ENCODE data around the gene C2orf69.

The C2orf69 gene

DNA sequence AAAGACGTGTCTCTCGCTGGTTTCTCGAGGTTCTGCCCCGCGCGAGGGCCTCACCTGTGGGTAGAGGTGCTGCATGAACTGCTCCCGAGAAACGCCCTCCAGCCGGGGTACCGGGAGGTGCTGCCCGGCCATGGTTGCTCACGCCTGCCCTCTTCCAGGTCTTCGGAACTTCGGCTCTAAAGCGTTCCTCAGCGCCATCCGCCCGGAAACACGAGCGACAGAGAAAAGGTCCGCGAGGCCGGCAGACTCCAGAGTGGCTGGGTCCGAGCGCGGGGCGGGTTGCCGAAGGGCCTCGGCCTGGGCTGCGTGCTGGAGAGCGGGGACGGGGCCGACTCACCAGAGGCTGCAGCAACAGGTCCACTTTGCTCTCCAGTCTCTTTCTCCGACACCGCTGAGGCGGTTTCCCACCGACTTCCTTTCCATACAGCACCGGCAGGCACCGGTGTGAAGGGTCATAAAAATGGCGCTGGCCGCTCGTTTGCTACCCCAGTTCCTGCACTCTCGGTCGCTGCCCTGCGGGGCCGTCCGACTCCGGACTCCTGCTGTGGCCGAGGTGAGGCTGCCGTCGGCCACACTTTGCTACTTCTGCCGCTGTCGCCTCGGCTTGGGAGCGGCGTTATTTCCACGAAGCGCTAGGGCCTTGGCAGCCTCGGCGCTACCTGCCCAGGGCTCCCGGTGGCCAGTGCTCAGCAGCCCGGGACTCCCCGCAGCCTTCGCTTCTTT lies 44.4 kb downstream of the C2orf69 start, which contains the start of the genes MAIP1 and TYW5:
Gene MAIP1, plus strand, starts transcription at position 244 of the 723 bp plus-strand sequence. Its CDS starts 217 bp downstream, at position 461.
Gene TYW5, minus strand, starts transcription at position 153 of the 723 bp plus-strand sequence. Its CDS starts 21 bp downstream, at position 132.
- TF ChIP-seq, protein P1, sequence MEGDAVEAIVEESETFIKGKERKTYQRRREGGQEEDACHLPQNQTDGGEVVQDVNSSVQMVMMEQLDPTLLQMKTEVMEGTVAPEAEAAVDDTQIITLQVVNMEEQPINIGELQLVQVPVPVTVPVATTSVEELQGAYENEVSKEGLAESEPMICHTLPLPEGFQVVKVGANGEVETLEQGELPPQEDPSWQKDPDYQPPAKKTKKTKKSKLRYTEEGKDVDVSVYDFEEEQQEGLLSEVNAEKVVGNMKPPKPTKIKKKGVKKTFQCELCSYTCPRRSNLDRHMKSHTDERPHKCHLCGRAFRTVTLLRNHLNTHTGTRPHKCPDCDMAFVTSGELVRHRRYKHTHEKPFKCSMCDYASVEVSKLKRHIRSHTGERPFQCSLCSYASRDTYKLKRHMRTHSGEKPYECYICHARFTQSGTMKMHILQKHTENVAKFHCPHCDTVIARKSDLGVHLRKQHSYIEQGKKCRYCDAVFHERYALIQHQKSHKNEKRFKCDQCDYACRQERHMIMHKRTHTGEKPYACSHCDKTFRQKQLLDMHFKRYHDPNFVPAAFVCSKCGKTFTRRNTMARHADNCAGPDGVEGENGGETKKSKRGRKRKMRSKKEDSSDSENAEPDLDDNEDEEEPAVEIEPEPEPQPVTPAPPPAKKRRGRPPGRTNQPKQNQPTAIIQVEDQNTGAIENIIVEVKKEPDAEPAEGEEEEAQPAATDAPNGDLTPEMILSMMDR (IDR thresholded peaks at IDR 0.05), result no peak

DNA sequence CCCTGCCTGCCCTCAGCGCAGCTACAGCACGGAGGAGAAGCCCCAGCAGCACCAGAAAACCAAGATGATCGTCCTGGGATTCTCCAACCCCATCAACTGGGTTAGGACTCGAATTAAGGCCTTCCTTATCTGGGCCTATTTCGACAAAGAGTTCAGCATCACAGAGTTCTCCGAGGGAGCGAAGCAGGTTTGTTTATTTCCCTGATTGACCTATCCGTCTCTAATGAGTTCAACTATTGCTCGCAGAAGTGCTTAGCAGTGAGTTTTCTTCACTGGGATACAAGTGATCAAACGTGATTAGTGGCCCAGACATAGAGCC lies 44.9 kb downstream of the C2orf69 start:
- TF ChIP-seq, protein P1 (IDR thresholded peaks at IDR 0.05), result no peak

DNA sequence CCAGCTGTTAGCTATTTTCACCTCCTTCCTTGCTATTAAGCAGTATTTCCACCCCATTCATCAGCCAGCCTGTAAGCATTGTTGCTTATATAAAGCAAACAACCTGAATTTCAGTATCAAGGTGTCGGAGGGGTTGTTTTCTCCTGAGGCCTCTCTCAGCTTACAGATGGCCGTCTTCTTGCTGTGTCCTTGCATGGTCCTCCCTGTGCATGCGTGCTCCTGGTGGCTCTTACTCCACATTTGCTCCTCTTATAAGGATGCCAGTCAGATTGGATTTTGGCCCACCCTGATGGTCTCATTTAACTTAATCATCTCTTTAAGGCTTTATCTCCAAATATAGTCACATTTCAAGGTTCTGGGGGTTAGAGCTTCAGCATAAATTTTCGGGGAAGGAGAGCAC lies 46.9 kb downstream of the C2orf69 start:
- TF ChIP-seq, protein P1 (IDR thresholded peaks at IDR 0.05), result no peak

DNA sequence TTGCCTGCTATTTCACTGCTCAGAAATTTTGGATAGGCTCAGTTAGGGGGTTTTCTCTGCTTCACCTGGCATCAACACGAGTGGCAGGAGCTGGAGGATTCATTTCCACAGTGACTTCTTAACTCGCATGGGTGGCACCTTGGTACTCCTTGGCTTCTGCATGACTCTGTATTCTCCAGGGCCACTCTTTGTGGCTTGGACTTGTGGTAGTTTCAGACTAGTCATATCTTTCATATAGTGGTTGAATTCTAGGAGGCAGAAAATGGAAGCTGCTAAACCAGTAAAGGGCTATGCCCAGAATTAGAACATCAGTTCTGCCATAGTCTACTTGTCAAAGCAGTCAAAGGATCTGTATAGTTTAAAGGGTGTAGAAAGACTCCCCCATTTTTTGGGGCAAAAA lies 51.1 kb downstream of the C2orf69 start:
- TF ChIP-seq, protein P1 (IDR thresholded peaks at IDR 0.05), result no peak

DNA sequence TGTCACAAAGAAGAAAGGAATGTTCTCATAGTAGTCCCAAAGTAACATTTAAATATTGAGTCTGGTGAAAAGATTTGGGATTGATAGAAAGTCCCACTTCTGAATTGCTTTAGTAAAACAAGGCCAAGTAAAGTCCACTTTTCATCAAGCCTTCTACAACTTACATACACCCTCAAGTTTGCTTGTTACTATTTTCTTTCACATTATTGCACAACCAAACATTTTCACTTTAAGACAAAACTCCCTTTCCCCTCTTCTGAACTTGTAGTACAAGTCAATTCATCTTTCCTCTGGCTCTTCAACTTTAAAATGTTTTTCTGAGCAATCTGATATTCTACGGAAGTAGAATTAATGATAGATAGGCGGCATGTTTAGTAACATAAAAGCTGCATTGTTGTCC lies 55.3 kb downstream of the C2orf69 start:
- TF ChIP-seq, protein P1 (IDR thresholded peaks at IDR 0.05), result no peak

DNA sequence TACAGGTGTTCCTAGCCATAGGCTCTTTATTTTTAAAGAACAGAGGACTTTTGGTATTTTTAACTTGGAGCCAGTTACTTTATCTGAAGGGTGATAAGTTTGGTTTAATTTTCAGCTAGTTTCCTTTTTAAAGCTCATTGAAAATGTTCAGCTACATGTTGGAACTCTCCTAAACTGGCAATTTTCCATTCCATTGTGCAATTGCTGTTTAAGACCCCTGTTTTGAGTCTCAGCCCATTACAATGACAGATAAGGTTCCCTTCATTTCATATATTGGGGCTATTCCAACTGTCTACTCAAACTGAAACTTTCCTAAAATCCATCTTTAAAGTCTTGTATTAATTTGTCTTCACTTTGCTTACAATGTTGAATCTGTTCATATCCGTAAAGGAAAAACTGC lies 55.9 kb downstream of the C2orf69 start:
- TF ChIP-seq, protein P1 (IDR thresholded peaks at IDR 0.05), result no peak

DNA sequence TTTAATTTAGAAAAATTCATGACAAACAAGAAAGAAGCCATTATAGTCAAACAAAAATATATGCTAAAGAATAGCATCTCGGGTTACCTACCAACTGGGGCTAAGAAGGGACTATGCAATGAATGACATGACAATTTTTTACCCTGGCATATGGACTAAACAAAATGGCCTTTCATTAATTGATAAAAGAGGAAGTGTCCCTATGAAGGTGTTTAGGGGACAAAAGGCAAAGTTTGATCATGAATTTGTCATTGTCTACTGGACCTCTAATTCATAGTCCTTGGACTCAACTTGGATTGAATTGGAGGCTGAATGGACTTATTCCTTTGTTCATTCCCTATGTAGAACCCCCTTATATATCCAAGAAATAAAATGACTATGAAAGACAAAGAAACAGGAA lies 57.0 kb downstream of the C2orf69 start:
- TF ChIP-seq, protein P1 (IDR thresholded peaks at IDR 0.05), result no peak

Data from LNCAP (cell line).